A549 treated with ZK216348 at 1 μM for 4 hours (cell line): Measurements from ENCODE around the gene CDK12. TPM values are rescaled to one million over a fixed set of nuclear protein-coding genes. Genes with fewer than 3 reads are reported as not detected.

Experiments used
- total RNA-seq: library from RNA; stranded (reverse); fragments of 200-300 nt; extraction: Qiagen RNA extraction; gene quantifications from 5 replicates; pipeline ENCODE4 v1.2.3, GENCODE V29; 2022; ENCODE audit warnings: low read depth

CDK12 gene
- total RNA-seq: 28.6 to 43.7 TPM (median 35.8 TPM) in 5 replicates

GRCh38 chr17:39461113-39461925 is at the start of gene CDK12:
Gene CDK12, plus strand, starts transcription at chr17:39461486. Its CDS starts 586 bp downstream, at chr17:39462072.

DNA sequence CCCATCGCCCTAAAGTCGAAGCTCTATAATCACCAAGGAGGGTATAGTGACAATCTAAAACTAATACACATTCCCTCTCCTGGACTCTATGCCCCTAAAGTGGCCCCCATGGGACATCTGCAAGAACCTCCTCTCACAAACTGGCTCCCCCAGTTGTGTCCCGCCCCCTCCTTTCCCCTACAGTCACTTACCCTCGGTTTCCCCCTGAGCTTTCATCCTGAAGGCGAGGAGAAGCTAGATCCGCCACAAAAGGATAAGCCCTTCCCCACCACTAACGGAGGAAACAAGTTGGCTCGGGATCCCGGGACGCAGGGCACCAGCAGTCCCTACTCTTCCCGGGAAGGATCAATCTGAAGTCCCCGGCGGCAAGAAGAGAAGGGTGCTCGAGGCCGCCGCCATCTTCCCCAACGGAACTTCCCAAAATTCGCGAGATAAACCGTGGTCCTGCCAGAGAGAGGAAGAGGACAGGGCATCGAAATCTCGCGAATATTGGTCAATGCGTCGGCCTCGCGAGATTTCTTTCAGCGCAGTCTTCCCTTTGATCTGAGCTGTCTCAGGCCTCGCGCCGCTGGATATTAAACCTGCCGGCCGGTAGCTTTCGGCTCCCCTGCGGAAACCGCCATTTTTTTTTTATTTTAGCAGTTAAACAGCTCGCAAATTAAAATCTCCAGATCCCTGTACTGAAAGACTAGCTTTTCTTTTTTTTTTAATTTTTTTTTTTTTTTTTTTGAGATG is 10.3 kb upstream of the CDK12 start, which contains the start of gene MED1:
Gene MED1 (minus strand): TSS at position 417 of the 735 bp plus-strand sequence. CDS start 201 bp downstream, at position 216.

Other genes starting within 250 kb of the CDK12 start
- 0.93 to 1.5 TPM (median 1.3 TPM) in 5 replicates for gene STAC2, start 235.5 kb upstream of the CDK12 start, total RNA-seq
- 6.9 to 9.3 TPM (median 7.4 TPM) in 5 replicates for gene FBXL20, start 59.9 kb upstream of the CDK12 start, total RNA-seq
- 24.4 to 38.4 TPM (median 32.3 TPM) in 5 replicates for gene MED1, start 10.2 kb upstream of the CDK12 start, total RNA-seq
- 0.18 TPM in 1 of 5 replicates, not detected in the others for gene NEUROD2, start 146.4 kb downstream of the CDK12 start, total RNA-seq
- 0.16 to 0.19 TPM in 2 of 5 replicates, not detected in the others for gene PPP1R1B, start 165.5 kb downstream of the CDK12 start, total RNA-seq
- gene STARD3, start 175.7 kb downstream of the CDK12 start, total RNA-seq: 31.6 to 68.1 TPM (median 59.0 TPM) in 5 replicates
- 0.61 to 1.7 TPM (median 1.1 TPM) in 5 replicates for gene TCAP, start 203.9 kb downstream of the CDK12 start, total RNA-seq
- 0.12 to 0.14 TPM in 2 of 5 replicates, not detected in the others for gene PNMT, start 207.0 kb downstream of the CDK12 start, total RNA-seq
- gene PGAP3, start 226.6 kb downstream of the CDK12 start, total RNA-seq: 5.1 to 8.4 TPM (median 7.4 TPM) in 5 replicates
- gene ERBB2, start 238.6 kb downstream of the CDK12 start, total RNA-seq: 21.6 to 41.0 TPM (median 33.9 TPM) in 5 replicates